GM21515 (cell line): ENCODE results near the gene NPAS1.
"Not testable (repeated sequence)": the region's sequence is repeated elsewhere in the genome, so short reads cannot be mapped to it uniquely, and the experiment has no call there.

Experiments used
- ATAC-seq: cut with Tn5 transposase; IDR thresholded peaks from one replicate; pipeline ENCODE4 v1.9.1; 2021; ENCODE audit not compliant: unreplicated experiment

NPAS1 gene

DNA sequence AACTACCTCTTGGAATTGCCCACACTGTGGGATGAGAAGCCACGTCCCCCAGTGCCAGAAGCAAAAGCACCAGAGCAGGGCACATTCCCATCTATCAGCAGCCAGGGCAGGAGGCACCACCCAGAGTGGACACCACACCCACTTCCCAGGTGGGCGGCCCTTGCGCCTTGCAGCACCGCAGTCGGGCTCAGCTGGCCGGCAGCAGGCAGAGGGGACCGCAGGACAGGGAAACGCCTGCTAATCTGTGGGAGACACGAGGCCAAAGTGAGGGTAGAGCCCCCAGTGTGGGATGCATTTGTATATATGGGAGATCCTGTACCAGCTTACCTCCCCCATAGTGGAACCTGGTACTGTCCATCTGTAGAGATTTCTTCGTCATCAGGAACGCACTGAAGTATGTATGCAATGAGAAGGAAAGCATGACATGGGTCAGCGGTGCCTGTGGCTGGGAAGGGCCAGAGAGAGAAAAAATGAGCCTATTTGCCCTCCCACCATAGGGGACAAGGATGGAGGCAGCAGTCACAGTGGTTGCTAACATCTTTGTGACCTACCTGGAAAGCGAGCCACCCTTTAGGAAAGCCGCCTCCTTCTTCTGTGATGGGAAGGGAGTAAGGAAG lies 30.9 kb upstream of the NPAS1 start:
- no peak for ATAC-seq

- ATAC-seq, result no peak
Measured at GRCh38 chr19:46990991-46991676, 28.5 kb upstream of the NPAS1 start.

DNA sequence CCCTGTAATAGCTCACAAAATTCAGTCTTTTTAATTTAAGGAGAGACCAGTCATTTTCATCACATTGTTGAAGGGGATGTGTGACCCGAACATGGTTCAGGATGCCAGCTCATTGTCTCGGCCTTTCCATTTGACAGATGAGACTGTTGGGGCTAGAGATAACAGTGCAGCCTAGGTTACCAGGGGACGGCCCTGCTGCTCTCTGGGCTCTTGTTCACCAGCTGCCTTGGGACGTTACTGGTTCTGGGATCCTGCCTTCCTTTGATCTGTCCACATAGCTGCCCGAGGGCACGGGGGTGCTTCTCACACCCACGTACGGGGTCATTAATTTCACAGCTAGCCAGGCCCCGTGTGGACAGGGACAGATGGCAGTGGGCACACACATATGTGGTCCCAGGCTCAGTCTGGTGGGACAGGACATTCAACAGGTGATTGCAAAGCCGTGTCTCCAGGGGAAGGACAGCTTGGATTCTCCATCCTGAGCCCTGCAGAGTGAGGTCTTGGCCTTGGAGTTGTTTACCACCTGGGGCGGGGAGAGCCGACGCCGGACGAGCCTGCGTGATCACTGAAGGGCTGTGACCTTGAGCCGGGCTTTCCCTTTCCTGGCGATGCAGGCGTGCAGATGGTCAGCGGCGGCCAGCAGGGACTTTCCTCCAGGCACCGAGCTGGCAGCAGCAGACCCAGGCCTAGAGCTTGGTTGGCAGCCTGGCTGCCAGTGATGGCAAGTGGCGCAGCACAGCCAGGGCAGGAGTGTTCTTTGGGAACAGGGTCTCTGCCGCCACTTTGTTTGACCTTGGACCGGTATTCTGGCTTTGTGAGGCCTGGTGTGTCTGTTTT lies 26.7 kb upstream of the NPAS1 start:
- ATAC-seq, result no peak

DNA sequence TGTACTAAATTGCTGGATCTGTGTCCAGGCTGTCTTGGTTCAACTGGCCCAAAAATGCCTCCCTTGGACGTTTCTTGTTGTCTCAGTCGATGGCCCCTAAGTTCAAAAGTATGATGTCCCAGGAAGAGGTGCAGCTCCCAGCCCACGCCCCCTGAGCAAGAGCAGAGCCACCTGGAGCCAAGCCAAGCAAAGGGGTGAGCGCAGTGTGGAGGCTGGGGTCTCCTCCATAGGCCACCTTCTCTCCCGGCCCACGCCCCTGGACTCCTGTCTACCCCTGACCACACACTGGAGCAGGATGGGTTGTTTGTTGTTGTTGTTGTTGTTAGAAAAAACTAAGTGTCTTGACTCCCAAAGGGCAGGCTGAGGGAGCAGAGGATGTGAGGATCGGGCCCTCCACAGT lies 26.0 kb upstream of the NPAS1 start:
- no peak for ATAC-seq

DNA sequence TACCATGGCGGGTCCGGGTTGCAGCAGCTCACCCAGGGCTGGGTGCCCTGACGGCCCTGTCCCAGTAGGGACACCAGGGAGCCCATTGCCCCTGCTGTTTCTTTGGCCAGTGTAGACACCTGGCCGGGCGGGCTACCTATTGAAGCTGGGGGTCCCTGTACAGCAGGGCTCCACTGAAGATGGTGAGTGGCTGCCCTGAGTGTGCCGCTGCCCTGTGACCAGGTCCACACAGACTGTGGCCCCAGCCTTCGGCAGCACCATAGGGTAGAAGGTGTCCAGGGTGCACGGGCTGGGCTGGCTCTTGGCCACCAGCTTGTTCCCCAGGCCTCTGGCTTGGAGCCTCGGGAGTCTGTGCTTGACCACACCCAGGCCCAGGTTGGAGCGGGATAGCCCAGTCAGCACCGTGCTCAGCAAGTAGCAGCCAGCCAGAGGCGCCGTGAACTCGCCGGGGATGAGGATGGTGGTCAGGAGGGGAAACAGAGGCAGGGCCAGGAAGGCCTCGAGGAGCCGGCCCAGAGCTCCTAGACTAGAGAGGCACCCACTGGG lies 25.4 kb upstream of the NPAS1 start:
- no peak for ATAC-seq

GRCh38 chr19:46995492-46995891 lies 24.1 kb upstream of the NPAS1 start:
- ATAC-seq, result no peak

DNA sequence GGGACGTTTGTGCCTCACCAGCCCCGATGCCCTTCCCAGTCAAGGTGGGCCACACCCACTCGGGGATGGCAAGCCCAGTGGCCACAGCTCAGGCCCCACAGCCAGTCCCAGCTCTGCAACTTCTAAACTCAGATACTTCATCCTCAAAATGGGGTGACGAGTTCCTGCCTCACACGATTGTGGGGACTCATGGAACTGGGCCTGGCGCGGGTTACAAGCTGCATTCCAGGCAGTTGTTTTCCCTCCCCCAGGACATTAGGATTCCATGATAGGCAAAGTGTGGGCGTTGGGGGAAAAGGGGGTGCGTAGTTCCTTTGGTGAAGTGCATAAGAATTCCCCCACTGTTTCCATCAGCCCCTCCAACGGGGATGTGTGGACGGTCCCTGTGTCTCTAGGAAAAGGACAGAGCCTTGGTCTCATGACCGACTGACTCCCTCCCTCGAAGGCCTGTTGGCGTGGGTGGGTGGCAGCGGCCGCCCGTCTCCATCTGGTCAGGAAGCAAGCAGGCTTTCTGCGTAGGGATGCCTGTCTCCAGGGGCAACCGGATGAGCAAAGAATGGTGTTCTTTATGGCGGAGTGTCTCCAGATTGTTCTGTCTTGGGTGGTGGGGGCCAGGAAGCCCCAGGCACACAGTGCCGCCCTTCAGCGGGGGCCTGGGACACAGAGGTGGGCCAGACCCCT lies 21.1 kb upstream of the NPAS1 start:
- ATAC-seq, result no peak

- no peak for ATAC-seq
Measured at GRCh38 chr19:46999377-46999776, 20.3 kb upstream of the NPAS1 start.

DNA sequence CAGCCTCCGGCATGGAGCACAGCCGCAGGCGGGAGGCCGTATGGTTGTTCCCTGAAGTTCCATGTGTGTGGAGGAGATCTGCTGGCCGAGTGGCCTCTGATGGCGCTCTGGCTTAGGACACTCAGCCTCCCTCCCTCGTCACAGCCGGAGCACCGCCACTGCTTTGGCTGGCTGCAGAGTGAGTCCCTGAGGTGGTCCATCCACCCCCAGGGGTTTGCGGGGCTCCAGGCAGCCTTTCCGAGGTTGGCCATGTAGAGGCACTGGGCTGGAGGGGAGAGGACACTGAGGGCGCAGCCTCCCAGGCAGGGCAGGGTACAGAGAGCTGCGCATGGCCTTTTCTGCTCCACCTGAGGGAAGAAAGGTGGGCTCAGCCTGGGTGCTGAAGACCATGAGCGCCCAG lies 19.8 kb upstream of the NPAS1 start:
- no peak for ATAC-seq

- no peak for ATAC-seq
Measured at GRCh38 chr19:47000373-47000772, 19.3 kb upstream of the NPAS1 start.

GRCh38 chr19:47001584-47001983 lies 18.1 kb upstream of the NPAS1 start:
- no peak for ATAC-seq

GRCh38 chr19:47002106-47002766 lies 17.4 kb upstream of the NPAS1 start:
- no peak for ATAC-seq

DNA sequence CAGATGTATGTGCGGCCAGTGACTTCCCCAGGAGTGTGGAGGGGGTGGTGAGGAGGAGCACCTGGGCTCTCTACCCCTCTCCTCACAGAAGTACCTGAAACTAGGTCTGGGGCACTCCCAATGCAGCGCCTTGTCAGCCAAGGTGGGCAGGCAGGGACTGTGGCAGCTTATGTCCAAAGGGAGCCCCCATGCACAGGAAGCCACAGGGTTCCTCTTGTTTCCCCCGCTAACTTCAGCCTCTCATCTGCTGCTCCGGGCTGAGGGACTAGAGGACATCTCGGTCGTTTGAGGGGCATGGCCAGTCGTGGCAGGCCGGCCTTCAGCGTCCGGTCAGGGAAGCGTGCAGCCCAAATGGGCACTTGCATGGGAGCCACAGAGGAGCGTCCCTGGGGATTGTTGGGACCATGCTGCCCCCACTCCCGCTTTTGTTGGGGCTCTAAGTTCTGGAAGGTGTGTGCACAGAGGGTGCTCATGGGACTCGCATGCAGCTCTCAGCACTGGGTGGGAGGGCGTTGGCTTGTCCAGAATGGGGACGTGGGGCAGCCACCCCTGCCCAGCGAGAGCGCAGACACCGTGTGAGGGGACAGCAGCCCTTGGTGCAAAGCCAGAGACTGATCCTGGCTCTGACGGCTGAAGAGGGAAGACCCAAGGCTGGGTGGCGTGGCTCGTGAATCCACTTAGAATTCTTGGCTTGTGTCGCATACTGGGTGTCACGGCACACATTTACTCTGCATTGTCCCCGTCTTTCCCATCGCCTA lies 16.6 kb upstream of the NPAS1 start:
- ATAC-seq, result no peak

- ATAC-seq, result no peak
Measured at GRCh38 chr19:47003611-47004465, 15.8 kb upstream of the NPAS1 start.

- no peak for ATAC-seq
Measured at GRCh38 chr19:47005164-47005641, 14.4 kb upstream of the NPAS1 start.

- ATAC-seq, result no peak
Measured at GRCh38 chr19:47005873-47006272, 13.8 kb upstream of the NPAS1 start.

DNA sequence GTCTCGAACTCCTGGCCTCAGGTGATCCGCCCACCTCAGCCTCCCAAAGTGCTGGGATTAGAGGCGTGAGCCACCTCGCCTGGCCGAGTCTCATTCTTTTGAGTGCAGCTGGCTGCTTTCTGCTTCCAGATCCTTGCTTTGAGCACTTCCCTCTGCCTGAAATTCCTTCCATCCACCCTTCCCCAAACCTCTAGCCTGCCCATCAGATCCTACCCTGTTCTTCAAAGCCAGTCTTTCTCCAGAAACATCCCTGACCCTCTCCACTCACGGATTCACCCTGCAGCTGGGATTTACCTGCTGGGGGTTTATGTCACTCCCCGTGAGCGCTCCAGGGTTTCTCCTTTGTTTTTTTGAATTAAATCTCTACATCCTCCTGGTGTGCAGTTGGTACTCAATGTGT lies 13.1 kb upstream of the NPAS1 start:
- ATAC-seq, result no peak

- not testable (repeated sequence) for ATAC-seq
Measured at GRCh38 chr19:47010549-47010948, 9.1 kb upstream of the NPAS1 start.

- ATAC-seq, result no peak
Measured at GRCh38 chr19:47012617-47013016, 7.0 kb upstream of the NPAS1 start.
